ENCODE results near the gene ZNF579.

The ZNF579 gene

GRCh38 chr19:55611300-55611982 is 30.8 kb upstream of the ZNF579 start:
- peak in 2 of 3 donors; percentile 27 to 45 for DNase-seq

GRCh38 chr19:55609326-55609725 is 28.7 kb upstream of the ZNF579 start:
- no peak for DNase-seq

GRCh38 chr19:55606817-55607216 is 26.2 kb upstream of the ZNF579 start:
- DNase-seq = no peak

GRCh38 chr19:55606471-55606787 is 25.8 kb upstream of the ZNF579 start:
- no peak for DNase-seq

- peak; percentile 82 to 91 (median 84) for DNase-seq
These were observed 25.2 kb upstream of the ZNF579 start, which contains the start of gene ZNF865 for GRCh38 chr19:55605637-55606470. ZNF865 (plus strand) TSS chr19:55605647; CDS start chr19:55613619, 7,972 bp downstream.

GRCh38 chr19:55605207-55605636 is 24.6 kb upstream of the ZNF579 start:
- peak; percentile 98 to 99 (median 98) for DNase-seq

GRCh38 chr19:55603581-55604292 is 23.1 kb upstream of the ZNF579 start:
- DNase-seq = no peak

- no peak for DNase-seq
These were observed 22.5 kb upstream of the ZNF579 start for GRCh38 chr19:55603115-55603514.

- DNase-seq = no peak
These were observed 21.7 kb upstream of the ZNF579 start for GRCh38 chr19:55602104-55603001.

GRCh38 chr19:55601084-55601483 is 20.4 kb upstream of the ZNF579 start:
- DNase-seq = peak in 1 of 3 donors; percentile 33

GRCh38 chr19:55600662-55601028 is 20.0 kb upstream of the ZNF579 start:
- no peak for DNase-seq

- DNase-seq = peak; percentile 84 to 95 (median 89)
These were observed 19.4 kb upstream of the ZNF579 start, which contains the start of gene ZNF524 for GRCh38 chr19:55599842-55600661. ZNF524 (plus strand) TSS chr19:55600288; CDS start chr19:55602113, 1,825 bp downstream.

- peak; percentile 98 to 99 (median 99) for DNase-seq
These were observed 18.8 kb upstream of the ZNF579 start, which contains the start of gene FIZ1 for GRCh38 chr19:55599468-55599841. FIZ1 (minus strand) TSS chr19:55599517; CDS start chr19:55597865, 1,652 bp downstream.

GRCh38 chr19:55598719-55599467 is 18.2 kb upstream of the ZNF579 start:
- DNase-seq = peak; percentile 95 to 98 (median 98)

GRCh38 chr19:55598034-55598433 is 17.4 kb upstream of the ZNF579 start:
- no peak for DNase-seq

GRCh38 chr19:55597501-55597921 is 16.9 kb upstream of the ZNF579 start:
- DNase-seq = no peak

- no peak for DNase-seq
These were observed 15.7 kb upstream of the ZNF579 start for GRCh38 chr19:55596304-55596703.

- DNase-seq = no peak
These were observed 14.4 kb upstream of the ZNF579 start for GRCh38 chr19:55594996-55595545.

GRCh38 chr19:55593096-55593772 is 12.6 kb upstream of the ZNF579 start:
- no peak for DNase-seq
